ENCODE measurements around the gene INAFM1. TPM values are rescaled to one million over a fixed set of nuclear protein-coding genes. Genes with fewer than 3 reads are reported as not detected.

Gene INAFM1
- total and polyA plus RNA-seq, 5 donors from 2014 or later, result 1.5 to 11.0 (median 2.6) TPM

Other genes starting within 250 kb of the INAFM1 start
- 27.4 TPM for gene TMEM160, start 226.3 kb upstream of the INAFM1 start, total RNA-seq
- 100 to 1,000 TPM; 101 to 160 (median 144) TPM for gene TMEM160, start 226.3 kb upstream of the INAFM1 start, polyA plus RNA-seq
- 84.7 TPM for gene ZC3H4, start 161.1 kb upstream of the INAFM1 start, total RNA-seq
- under 1 TPM; 0.58 to 0.84 (median 0.69) TPM for gene ZC3H4, start 161.1 kb upstream of the INAFM1 start, polyA plus RNA-seq
- 45.5 TPM for gene SAE1, start 144.1 kb upstream of the INAFM1 start, total RNA-seq
- 100 to 1,000 TPM; 106 to 127 (median 115) TPM for gene SAE1, start 144.1 kb upstream of the INAFM1 start, polyA plus RNA-seq
- 21.2 TPM for gene BBC3, start 43.7 kb upstream of the INAFM1 start, total RNA-seq
- gene BBC3, start 43.7 kb upstream of the INAFM1 start, polyA plus RNA-seq, result 1 to 10 TPM; 4.2 to 6.7 (median 5.4) TPM
- 44.1 TPM for gene CCDC9, start 18.4 kb upstream of the INAFM1 start, total RNA-seq
- 10 to 100 TPM in 3 of 4 donors, 1 to 10 TPM in 1; 7.3 to 14.5 (median 12.6) TPM for gene CCDC9, start 18.4 kb upstream of the INAFM1 start, polyA plus RNA-seq
- gene C5AR1, start 35.0 kb downstream of the INAFM1 start, total RNA-seq, result 0.91 TPM
- gene C5AR1, start 35.0 kb downstream of the INAFM1 start, polyA plus RNA-seq, result under 1 TPM in 1 of 4 donors, not detected in 3; 0.22 TPM
- 1.9 TPM for gene C5AR2, start 57.3 kb downstream of the INAFM1 start, total RNA-seq
- under 1 TPM; 0.09 to 0.33 (median 0.21) TPM for gene C5AR2, start 57.3 kb downstream of the INAFM1 start, polyA plus RNA-seq
- gene DHX34, start 74.4 kb downstream of the INAFM1 start, total RNA-seq, result 11.7 TPM
- gene DHX34, start 74.4 kb downstream of the INAFM1 start, polyA plus RNA-seq, result 1 to 10 TPM; 2.3 to 3.9 (median 3.3) TPM
- not detected for gene MEIS3, start 144.6 kb downstream of the INAFM1 start, total RNA-seq
- gene MEIS3, start 144.6 kb downstream of the INAFM1 start, polyA plus RNA-seq, result 1 to 10 TPM in 1 of 4 donors, under 1 TPM in 2, not detected in 1; 0.13 to 1.0 (median 0.44) TPM
- not detected for gene SLC8A2, start 197.0 kb downstream of the INAFM1 start, total RNA-seq
- not detected for gene SLC8A2, start 197.0 kb downstream of the INAFM1 start, polyA plus RNA-seq
- 3.5 TPM for gene KPTN, start 209.3 kb downstream of the INAFM1 start, total RNA-seq
- 1 to 10 TPM; 2.7 to 6.2 (median 4.0) TPM for gene KPTN, start 209.3 kb downstream of the INAFM1 start, polyA plus RNA-seq
- 155 TPM for gene NAPA, start 240.2 kb downstream of the INAFM1 start, total RNA-seq
- gene NAPA, start 240.2 kb downstream of the INAFM1 start, polyA plus RNA-seq, result 100 to 1,000 TPM in 1 of 4 donors, 10 to 100 TPM in 3; 87.3 to 101 (median 92.5) TPM

Data from CD4-positive, CD25-positive, alpha-beta regulatory T cell (primary cell).